RWPE2 (cell line): ENCODE results near the gene WRAP73.

Source experiments
- ATAC-seq: fragments of 200-7000 bp; cut with Tn5 transposase; 3 replicates; pipeline ENCODE4 v1.9.1; 2021; ENCODE audit warnings: low read depth
- DNase-seq: peaks from one replicate; pipeline ENCODE4 v3.0.0-alpha.2; 2020; ENCODE audit warnings: low spot score
- H3K27ac ChIP-seq: fragments of 450-650 bp; 2 replicates; pipeline ENCODE4 v1.5.1; 2017; ENCODE audit warnings: mild to moderate bottlenecking; ENCODE audit not compliant: poor library complexity, severe bottlenecking
- H3K27me3 ChIP-seq: fragments of 250-450 bp; sonication (Bioruptor Pico); 2 replicates; pipeline ENCODE4 v1.5.1; 2021; ENCODE audit warnings: mild to moderate bottlenecking, moderate library complexity; ENCODE audit not compliant: insufficient read depth, poor library complexity, severe bottlenecking
- H3K36me3 ChIP-seq: fragments of 250-450 bp; sonication (Bioruptor Pico); 2 replicates; pipeline ENCODE4 v1.5.1; 2020; ENCODE audit warnings: low read depth, mild to moderate bottlenecking, moderate library complexity
- H3K4me1 ChIP-seq: fragments of 250-450 bp; sonication (Bioruptor Pico); 2 replicates; pipeline ENCODE4 v1.5.1; 2021; ENCODE audit warnings: mild to moderate bottlenecking, moderate library complexity; ENCODE audit not compliant: insufficient read depth, poor library complexity, severe bottlenecking
- H3K4me3 ChIP-seq: fragments of 250-450 bp; sonication (Bioruptor Pico); 2 replicates; pipeline ENCODE4 v1.5.1; 2021; ENCODE audit warnings: mild to moderate bottlenecking, moderate library complexity; ENCODE audit not compliant: severe bottlenecking
- H3K9me3 ChIP-seq: fragments of 250-450 bp; sonication (Bioruptor Pico); 2 replicates; pipeline ENCODE4 v1.5.1; 2021; ENCODE audit warnings: mild to moderate bottlenecking, moderate library complexity; ENCODE audit not compliant: severe bottlenecking
- TF ChIP-seq, protein P1 (sequence below): fragments of 450-650 bp; IDR thresholded peaks from one replicate; pipeline ENCODE4 v1.5.1; 2017; ENCODE audit warnings: mild to moderate bottlenecking, moderate library complexity; ENCODE audit not compliant: poor library complexity, severe bottlenecking

WRAP73 gene

GRCh38 chr1:3632298-3632697, 17.6 kb downstream of the WRAP73 start:
- H3K4me3 ChIP-seq: no peak overlapping the region
- peaks cover 41% of the 10 kb centered on the region for H3K36me3 ChIP-seq
- DNase-seq: no peak
- H3K4me1 ChIP-seq: no peaks in the 10 kb centered on the region
- H3K27ac ChIP-seq: no peak overlapping the region
- ATAC-seq: no peak
- no peaks in the 10 kb centered on the region for H3K9me3 ChIP-seq
- TF ChIP-seq, protein P1, sequence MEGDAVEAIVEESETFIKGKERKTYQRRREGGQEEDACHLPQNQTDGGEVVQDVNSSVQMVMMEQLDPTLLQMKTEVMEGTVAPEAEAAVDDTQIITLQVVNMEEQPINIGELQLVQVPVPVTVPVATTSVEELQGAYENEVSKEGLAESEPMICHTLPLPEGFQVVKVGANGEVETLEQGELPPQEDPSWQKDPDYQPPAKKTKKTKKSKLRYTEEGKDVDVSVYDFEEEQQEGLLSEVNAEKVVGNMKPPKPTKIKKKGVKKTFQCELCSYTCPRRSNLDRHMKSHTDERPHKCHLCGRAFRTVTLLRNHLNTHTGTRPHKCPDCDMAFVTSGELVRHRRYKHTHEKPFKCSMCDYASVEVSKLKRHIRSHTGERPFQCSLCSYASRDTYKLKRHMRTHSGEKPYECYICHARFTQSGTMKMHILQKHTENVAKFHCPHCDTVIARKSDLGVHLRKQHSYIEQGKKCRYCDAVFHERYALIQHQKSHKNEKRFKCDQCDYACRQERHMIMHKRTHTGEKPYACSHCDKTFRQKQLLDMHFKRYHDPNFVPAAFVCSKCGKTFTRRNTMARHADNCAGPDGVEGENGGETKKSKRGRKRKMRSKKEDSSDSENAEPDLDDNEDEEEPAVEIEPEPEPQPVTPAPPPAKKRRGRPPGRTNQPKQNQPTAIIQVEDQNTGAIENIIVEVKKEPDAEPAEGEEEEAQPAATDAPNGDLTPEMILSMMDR: no peak
- no peaks in the 10 kb centered on the region for H3K27me3 ChIP-seq

DNA sequence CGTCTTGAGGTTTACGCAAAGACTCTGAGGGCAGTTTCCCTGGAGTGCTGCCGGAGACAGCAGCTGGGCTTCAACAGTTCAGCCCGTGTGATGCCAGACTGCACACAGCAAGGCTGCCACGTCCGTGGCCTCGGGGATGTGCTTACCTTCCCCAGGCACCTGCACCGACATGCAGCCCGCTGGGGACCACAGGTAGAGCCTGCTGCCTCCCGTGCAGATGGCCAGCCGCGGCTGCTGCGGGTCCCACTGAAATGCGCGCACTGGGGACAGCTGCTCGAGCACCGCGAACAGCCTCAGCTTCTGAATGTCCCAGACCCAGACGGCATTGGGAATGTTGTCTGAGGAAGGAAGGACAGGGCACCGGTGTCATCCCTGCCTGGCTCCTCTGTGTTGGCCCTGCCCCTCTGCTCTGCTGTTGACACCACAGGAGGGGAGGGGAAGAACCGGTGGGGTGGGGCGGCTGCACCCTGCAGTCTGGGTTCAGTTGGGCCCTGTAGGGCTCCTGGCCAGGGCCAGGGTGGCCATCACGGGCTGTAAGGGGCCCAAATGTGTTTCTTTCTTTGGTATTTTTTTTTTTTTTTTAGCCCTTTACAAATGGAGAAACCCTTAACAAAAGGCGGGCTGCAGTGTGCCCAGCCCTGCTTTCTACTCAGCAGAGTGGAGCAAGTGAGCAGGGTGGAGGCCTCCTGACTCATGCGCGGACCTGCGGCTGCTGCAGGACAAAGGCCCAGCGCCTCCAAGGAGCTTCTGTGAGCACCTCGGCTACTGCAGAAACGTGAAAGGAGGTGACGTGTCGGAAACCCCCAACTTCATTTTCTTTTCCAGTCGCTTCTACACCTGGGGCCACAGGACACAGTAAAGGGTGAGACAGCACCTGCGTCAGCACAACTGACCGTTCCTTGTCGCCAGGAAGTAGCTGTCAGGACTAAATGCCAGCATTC, 18.3 kb downstream of the WRAP73 start:
- Histone ChIP-seq H3K4me1 (no peaks in the 10 kb centered on the region), H3K4me3 (no peak overlapping the region), H3K9me3 (no peaks in the 10 kb centered on the region), H3K36me3 (peaks cover 41% of the 10 kb centered on the region), H3K27ac (no peak overlapping the region), H3K27me3 (no peaks in the 10 kb centered on the region)
- ATAC-seq (no peak), DNase-seq (no peak)
- TF ChIP-seq, protein P1: no peak

DNA sequence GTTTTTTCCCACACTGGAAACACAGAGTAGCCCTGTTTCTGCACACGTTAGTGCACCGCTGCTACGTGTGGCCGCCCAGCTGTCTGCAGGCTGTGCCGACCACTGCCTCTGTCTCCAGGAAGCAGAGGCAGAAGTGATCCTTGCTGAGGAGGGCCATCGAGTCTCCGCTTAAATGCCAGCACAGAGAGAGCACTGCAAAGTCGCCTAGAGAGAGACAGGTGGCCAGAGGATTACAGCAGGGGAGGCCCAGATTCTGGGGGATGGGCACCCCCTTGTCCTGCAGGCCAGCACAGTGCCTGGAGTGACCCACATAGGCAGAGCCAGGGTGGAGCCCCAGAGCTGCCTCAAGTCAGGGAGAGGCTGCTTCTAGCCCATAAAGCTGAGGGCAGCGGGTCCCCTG, 19.0 kb downstream of the WRAP73 start:
- H3K27ac ChIP-seq: no peak overlapping the region
- H3K27me3 ChIP-seq: no peaks in the 10 kb centered on the region
- ATAC-seq: no peak
- no peaks in the 10 kb centered on the region for H3K4me1 ChIP-seq
- DNase-seq: no peak
- no peak overlapping the region for H3K4me3 ChIP-seq
- no peaks in the 10 kb centered on the region for H3K9me3 ChIP-seq
- H3K36me3 ChIP-seq: peaks cover 45% of the 10 kb centered on the region
- TF ChIP-seq, protein P1: no peak

- TF ChIP-seq, protein P1: no peak
- Histone ChIP-seq H3K9me3 (no peaks in the 10 kb centered on the region), H3K27me3 (no peaks in the 10 kb centered on the region), H3K36me3 (peaks cover 39% of the 10 kb centered on the region), H3K4me1 (no peaks in the 10 kb centered on the region), H3K4me3 (no peak overlapping the region), H3K27ac (no peak overlapping the region)
- DNase-seq (no peak), ATAC-seq (no peak)
Observed at GRCh38 chr1:3630161-3630611, 19.7 kb downstream of the WRAP73 start.
